Midbrain (tissue), 1 donor: Measurements from ENCODE around the gene KRTAP4-8.
"Not testable (repeated sequence)": the region's sequence is repeated elsewhere in the genome, so short reads cannot be mapped to it uniquely, and the experiment has no call there.

ENCODE experiments used
- DNase-seq: peaks from one replicate; lab custom pipeline; 2025; lab: John Stamatoyannopoulos, UW

KRTAP4-8 gene

GRCh38 chr17:41065016-41065689, 32.8 kb downstream of the KRTAP4-8 start:
- not testable (repeated sequence) for DNase-seq

- no peak for DNase-seq
Measured at GRCh38 chr17:41064301-41064700, 33.6 kb downstream of the KRTAP4-8 start.

GRCh38 chr17:41063449-41063848, 34.5 kb downstream of the KRTAP4-8 start:
- DNase-seq = no peak

- DNase-seq = no peak
Measured at GRCh38 chr17:41061964-41062363, 36.0 kb downstream of the KRTAP4-8 start.

- DNase-seq = no peak
Measured at GRCh38 chr17:41060052-41060604, 37.8 kb downstream of the KRTAP4-8 start, which contains the start of gene KRTAP2-3. Gene KRTAP2-3 (minus strand): TSS chr17:41060114. CDS start chr17:41060050, 64 bp downstream.

- DNase-seq = not testable (repeated sequence)
Measured at GRCh38 chr17:41059276-41060051, 38.5 kb downstream of the KRTAP4-8 start.

GRCh38 chr17:41058741-41059140, 39.2 kb downstream of the KRTAP4-8 start:
- no peak for DNase-seq

GRCh38 chr17:41057547-41057946, 40.4 kb downstream of the KRTAP4-8 start:
- no peak for DNase-seq

- not testable (repeated sequence) for DNase-seq
Measured at GRCh38 chr17:41055130-41055529, 42.8 kb downstream of the KRTAP4-8 start, which contains the start of gene KRTAP2-2. Gene KRTAP2-2 (minus strand): TSS chr17:41055230. CDS start chr17:41055211, 19 bp downstream.

GRCh38 chr17:41054556-41054955, 43.4 kb downstream of the KRTAP4-8 start:
- not testable (repeated sequence) for DNase-seq

- no peak for DNase-seq
Measured at GRCh38 chr17:41054025-41054424, 43.9 kb downstream of the KRTAP4-8 start.

- DNase-seq = no peak
Measured at GRCh38 chr17:41052566-41052965, 45.4 kb downstream of the KRTAP4-8 start.

- DNase-seq = no peak
Measured at GRCh38 chr17:41049110-41049509, 48.8 kb downstream of the KRTAP4-8 start.

- no peak for DNase-seq
Measured at GRCh38 chr17:41048441-41048840, 49.5 kb downstream of the KRTAP4-8 start.
